ENCODE data around the gene ZNF562.
A peak's percentile ranks its signal among the peaks of the same experiment; 100 is the strongest.
"Not testable (repeated sequence)": the region's sequence is repeated elsewhere in the genome, so short reads cannot be mapped to it uniquely, and the experiment has no call there.

The ZNF562 gene

GRCh38 chr19:9674663-9675357 is at the start of gene ZNF562:
TSS of gene ZNF562 (minus strand) at chr19:9675100. CDS start at chr19:9660744, 14,356 bp downstream.
- peak; percentile 31 for DNase-seq

GRCh38 chr19:9724157-9724556 is 49.3 kb upstream of the ZNF562 start:
- no peak for DNase-seq

GRCh38 chr19:9721861-9722260 is 47.0 kb upstream of the ZNF562 start:
- DNase-seq, result no peak

GRCh38 chr19:9720541-9720940 is 45.6 kb upstream of the ZNF562 start:
- no peak for DNase-seq

- DNase-seq, result no peak
Measured at GRCh38 chr19:9711815-9712214, 36.9 kb upstream of the ZNF562 start.

GRCh38 chr19:9709305-9709704 is 34.4 kb upstream of the ZNF562 start:
- DNase-seq, result no peak

GRCh38 chr19:9705836-9706235 is 30.9 kb upstream of the ZNF562 start:
- no peak for DNase-seq

- no peak for DNase-seq
Measured at GRCh38 chr19:9702186-9702585, 27.3 kb upstream of the ZNF562 start.

GRCh38 chr19:9700229-9700981 is 25.5 kb upstream of the ZNF562 start:
- DNase-seq, result no peak

- not testable (repeated sequence) for DNase-seq
Measured at GRCh38 chr19:9690301-9690700, 15.4 kb upstream of the ZNF562 start.

- DNase-seq, result not testable (repeated sequence)
Measured at GRCh38 chr19:9679996-9680395, 5.1 kb upstream of the ZNF562 start.

GRCh38 chr19:9675358-9675901 is 530 bp upstream of the ZNF562 start:
- DNase-seq, result not testable (repeated sequence)

- no peak for DNase-seq
Measured at GRCh38 chr19:9673912-9674662, 813 bp downstream of the ZNF562 start.

GRCh38 chr19:9672893-9673292 is 2.0 kb downstream of the ZNF562 start:
- no peak for DNase-seq

GRCh38 chr19:9671655-9672054 is 3.2 kb downstream of the ZNF562 start:
- no peak for DNase-seq

- no peak for DNase-seq
Measured at GRCh38 chr19:9668544-9668943, 6.4 kb downstream of the ZNF562 start.

- no peak for DNase-seq
Measured at GRCh38 chr19:9667898-9668297, 7.0 kb downstream of the ZNF562 start.

GRCh38 chr19:9658769-9659168 is 16.1 kb downstream of the ZNF562 start:
- no peak for DNase-seq

- not testable (repeated sequence) for DNase-seq
Measured at GRCh38 chr19:9653066-9653555, 21.8 kb downstream of the ZNF562 start.

- DNase-seq, result not testable (repeated sequence)
Measured at GRCh38 chr19:9651464-9651863, 23.4 kb downstream of the ZNF562 start.

GRCh38 chr19:9650345-9650744 is 24.6 kb downstream of the ZNF562 start:
- no peak for DNase-seq

- no peak for DNase-seq
Measured at GRCh38 chr19:9645472-9645871, 29.4 kb downstream of the ZNF562 start.

- DNase-seq, result no peak
Measured at GRCh38 chr19:9644472-9644871, 30.4 kb downstream of the ZNF562 start.

All from NCI-H2081 treated with DMSO at 0.1 percent for 48 hours (cell line).